GM18507 (cell line): Measurements from ENCODE around the gene DOK3.

Source experiments
- DNase-seq: peaks from one replicate; pipeline ENCODE4 v3.0.0; 2011; ENCODE audit warnings: low read depth; ENCODE audit not compliant: insufficient read length; ENCODE audit errors: extremely low spot score
- FAIRE-seq: peaks from 2 replicates; lab custom pipeline; 2011; peaks lifted over from hg19 to GRCh38; lab: Jason Lieb, UNC

The DOK3 gene, protein sequence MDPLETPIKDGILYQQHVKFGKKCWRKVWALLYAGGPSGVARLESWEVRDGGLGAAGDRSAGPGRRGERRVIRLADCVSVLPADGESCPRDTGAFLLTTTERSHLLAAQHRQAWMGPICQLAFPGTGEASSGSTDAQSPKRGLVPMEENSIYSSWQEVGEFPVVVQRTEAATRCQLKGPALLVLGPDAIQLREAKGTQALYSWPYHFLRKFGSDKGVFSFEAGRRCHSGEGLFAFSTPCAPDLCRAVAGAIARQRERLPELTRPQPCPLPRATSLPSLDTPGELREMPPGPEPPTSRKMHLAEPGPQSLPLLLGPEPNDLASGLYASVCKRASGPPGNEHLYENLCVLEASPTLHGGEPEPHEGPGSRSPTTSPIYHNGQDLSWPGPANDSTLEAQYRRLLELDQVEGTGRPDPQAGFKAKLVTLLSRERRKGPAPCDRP

DNA sequence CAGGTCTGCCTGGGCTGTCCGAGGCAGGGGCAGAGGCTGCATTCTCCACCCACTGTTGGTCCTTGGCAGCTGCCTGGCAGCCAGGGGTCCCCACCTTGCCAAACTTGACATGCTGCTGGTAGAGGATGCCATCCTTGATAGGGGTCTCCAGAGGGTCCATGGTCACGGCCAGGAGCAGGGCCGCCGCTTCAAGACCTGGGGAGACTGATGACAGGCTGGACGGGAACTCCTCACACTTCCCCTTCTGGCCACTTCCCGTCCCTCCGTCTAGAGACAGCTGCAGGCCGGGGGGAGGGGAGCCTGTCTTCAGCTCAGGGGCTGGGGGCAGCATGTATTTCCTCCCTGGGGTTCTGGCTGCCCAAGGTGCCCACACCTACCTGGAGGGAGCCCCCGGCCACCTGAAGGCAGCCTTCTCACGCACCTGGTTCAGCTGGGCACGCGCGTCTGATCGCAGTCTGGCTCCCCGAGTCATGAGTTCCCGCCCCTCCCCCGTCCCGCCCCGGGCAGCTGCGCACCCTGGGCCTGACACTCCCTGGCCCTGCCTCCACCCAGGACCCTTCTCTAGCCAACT is at the start of gene DOK3:
TSS of gene DOK3 (minus strand) at position 446 of the 571 bp plus-strand sequence. CDS start at position 160, 286 bp downstream.
- no peak for DNase-seq

DNA sequence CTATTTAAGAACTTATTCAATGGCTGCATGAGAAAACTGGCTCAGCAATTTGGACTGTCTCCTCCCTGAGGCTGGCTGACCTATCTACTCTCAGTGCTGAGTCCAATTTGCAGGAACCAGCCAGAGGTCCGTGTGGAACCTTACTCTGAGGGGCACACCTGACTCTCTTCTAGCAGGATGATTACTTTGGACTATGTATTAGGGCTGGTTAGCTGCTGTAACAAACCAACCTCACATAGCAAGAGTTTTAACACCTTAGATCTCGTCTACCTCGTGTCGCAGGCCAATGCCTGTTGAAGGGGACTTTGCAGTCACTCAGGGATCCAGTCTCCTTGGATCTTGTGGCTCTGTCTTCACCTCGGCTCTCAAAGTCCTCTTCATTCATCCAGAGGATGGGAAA is 48.2 kb upstream of the DOK3 start:
- no peak for FAIRE-seq
- no peak for DNase-seq

More for the DNA sequence above, at the start of gene DOK3:
- peak; percentile 76 for FAIRE-seq

DNA sequence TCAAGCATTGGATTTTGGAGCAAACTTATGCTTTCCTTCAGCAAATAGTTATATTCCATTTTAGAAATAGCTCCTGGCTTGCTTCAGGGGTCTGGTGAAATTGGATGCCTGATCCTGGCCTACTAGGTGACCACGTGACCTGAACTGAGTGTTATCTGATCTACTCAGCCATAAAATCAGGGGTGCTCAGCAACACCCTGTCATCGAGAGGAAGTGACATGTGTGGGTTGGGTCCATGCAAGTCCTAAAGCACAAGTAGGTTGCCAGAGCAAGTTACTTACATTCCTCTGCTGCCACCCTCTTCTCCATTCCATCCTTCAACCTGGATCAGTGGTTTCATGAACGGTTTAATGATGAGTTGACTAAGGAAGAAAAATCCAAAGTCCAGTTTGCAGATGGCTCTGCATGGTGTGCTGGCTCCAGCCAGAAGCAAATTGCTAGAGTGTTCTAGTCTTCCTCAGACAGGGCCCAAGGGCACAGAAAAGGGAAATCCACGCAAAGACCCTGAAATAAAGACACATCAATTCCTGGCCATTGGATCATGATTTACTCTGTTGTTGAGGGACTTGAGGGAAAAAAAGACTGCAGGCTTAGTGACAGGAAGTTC is 47.5 kb upstream of the DOK3 start:
- FAIRE-seq (no peak), DNase-seq (no peak)

DNA sequence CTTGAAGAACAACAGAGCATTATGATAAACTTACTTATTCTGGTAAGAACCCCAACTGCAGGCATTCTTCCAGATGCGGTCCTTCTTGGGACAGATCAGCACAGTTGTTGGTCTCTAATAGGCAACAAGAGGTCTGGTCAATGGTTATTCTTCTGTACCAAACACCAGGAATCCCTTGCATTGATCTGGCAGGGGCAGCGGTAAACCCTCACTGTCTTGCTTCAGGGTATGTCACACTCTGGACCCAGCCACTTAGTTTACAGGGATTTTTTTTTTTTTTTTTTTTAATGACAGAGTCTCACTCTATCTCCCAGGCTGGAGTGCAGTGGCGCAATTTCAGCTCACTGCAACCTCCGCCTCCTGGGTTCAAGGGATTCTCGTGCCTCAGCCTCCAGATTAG is 46.0 kb upstream of the DOK3 start:
- DNase-seq = no peak
- FAIRE-seq = no peak

DNA sequence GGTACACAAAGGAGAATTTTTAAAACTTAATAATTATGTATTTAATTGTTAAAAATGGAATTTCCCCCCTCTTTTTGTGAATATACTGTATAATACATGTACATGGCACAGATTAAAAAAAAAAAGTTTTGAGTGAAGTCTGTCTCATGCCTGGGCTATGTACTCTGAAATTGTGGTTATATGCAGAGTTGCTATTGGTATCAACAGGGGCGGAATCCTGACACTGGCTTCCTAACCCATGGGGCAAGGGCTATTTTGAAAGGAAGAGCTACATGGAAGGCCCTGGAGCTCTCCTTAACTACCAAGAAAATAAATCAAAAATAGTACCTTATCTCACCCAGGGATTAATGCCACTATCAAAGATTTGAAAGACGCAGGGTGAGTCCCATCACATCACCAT is 45.6 kb upstream of the DOK3 start:
- FAIRE-seq (no peak), DNase-seq (no peak)

DNA sequence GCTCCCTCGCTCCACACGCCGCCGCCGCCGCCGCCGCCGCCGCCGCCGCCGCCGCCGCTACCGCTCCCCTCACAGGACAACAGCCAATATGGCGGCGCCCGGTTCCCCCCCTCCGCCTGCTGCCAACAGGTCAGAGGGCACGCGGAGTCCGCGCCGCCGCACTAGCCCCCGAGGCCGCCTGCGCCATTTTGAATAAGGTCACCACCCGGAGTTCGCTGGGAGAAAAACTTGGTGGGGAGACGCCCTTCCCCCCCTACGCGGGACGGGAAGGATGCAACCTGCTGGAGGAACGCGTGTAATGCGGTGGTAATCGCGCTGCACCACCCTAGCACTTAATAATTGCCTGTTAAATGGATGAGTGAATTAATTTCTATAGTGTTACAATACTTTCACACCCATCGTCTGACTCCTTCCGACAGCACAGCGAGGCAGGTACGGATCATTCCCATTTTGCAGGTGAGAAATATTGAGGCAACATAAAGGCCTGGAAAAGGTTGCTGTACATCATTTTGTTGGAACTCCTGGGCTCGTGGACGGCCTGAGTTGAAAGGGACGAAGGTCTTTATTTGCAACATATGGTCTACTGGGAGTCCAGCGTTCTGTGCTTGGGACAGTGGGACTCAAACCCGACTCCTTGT is 45.0 kb upstream of the DOK3 start, which contains the start of gene FAM193B:
TSS of gene FAM193B (minus strand) at position 90 of the 638 bp plus-strand sequence. CDS start 105 bp downstream, outside the sequence.
- peak; percentile 99 for DNase-seq
- FAIRE-seq = peak; percentile 85

DNA sequence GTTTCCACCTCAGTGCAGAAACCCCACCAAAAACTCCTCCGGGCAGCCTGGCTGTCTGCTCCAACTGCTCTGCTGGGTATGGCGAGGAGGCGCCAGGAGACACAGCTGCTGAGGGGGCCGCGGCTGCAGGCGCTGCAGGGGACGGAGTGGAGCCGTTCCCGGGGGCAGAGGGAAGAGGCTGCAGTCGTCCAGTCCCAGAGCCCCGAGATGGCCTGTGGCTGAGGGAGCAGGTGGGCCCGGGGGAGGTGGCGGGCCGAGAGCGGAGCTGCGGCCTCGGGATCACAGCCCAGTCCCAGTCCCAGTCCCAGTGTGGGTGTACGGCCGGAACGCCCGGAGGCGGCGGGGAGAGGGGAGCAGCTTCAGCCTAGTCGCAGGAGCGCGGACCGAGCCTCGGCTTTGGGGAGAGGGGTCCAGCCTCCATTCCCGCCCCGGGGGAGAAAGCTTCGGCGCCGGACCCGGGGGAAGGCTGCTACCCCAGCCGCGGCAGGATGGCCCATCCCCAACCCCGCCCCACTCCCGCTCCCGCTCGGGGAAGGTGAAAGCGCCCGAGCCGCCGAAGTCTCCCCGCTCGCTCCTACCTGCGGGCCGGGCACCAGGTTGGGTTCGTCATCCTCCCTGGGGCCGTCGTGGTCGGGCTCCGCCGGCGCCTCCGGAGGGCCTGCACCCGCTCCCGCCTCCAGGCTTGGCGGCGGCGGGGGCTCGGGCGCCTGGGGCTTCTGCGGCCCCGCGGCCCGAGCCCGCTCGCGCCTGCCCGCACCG is 44.2 kb upstream of the DOK3 start:
- DNase-seq (peak; percentile 22), FAIRE-seq (no peak)

DNA sequence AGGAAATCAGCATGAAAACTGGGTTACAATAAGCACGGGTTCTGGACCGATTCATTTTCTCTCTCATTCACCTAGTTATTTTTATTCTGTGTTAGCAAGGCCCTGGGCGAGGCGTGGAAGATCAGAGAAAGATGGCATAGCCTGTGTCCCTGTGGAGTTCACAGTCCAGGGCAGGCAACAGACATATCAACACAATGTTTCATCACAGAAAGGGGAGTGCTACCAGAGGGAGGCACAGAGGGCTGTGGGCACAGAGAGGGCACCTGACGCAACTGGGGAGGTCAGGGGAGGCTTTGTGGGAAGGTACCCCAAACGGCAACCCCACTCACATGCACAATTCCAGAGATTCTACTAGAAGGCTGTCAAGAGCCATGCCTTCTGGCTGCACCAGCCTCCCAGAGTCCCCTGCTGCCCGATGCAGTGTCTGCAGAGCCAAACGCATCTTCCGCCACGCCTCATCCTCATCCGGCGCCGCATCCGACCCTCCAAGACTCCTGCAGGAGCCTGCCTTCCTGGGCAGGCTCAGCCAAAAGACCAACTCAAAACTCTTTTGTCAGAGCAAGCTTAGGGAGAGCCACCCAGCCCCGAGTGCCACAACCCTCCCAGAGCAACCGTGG is 43.3 kb upstream of the DOK3 start:
- FAIRE-seq = no peak
- no peak for DNase-seq

DNA sequence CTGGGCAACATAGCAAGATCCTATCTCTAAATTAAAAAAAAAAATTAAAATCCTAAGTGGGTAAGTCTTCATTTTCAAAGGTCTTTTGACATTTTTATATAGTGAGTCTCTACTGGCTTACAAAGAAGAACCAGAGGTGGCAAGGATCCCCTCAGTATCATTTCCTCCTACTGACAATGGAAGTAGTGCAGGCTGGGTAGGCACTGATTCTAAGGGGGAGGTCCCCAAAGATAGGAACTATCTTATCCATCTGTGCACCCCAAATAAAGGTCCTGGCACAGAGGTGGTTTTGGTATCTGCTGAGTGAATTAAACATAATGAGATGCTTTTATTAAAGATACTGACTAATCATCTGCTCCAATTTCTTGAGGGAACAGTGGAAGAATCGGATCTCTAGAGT is 40.5 kb upstream of the DOK3 start:
- DNase-seq (no peak), FAIRE-seq (no peak)

DNA sequence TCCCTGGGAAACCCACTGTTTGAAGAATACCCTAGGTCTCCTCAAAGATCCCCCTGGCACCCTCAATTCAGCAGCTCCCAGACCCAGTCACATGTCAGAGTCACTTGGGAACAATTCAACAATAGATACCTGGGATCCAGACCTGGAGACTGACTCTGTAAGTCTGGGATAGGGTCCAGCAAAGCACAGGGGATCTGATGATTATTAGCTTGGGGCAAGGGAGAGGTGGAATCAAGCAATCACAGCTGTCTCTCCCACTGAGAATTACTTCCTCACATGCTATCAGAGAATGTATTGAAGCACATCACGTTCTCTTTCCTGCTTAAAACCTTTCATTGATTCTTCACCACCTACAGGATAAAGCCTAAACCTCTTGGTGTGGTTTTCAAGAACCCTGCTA is 38.9 kb upstream of the DOK3 start:
- DNase-seq (no peak), FAIRE-seq (no peak)

DNA sequence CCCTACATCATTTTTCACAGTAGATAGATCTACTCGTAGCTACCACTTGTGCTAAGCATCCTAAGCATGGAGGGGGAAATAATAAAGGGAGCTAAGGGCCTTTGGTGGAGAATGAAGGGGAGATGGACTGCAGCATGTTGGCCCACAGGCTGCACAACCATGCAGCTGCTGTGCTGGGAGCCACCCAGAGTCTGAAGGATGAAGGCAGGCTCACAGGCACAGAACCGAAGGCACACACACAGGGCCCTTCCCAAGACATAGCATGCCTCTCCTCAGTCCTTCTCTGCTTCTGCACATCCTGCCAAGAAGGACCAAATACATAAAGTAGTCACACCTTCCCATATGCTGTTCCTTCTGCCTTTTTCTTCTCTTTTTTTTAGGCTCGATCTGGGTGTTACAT is 38.1 kb upstream of the DOK3 start:
- no peak for FAIRE-seq
- no peak for DNase-seq

DNA sequence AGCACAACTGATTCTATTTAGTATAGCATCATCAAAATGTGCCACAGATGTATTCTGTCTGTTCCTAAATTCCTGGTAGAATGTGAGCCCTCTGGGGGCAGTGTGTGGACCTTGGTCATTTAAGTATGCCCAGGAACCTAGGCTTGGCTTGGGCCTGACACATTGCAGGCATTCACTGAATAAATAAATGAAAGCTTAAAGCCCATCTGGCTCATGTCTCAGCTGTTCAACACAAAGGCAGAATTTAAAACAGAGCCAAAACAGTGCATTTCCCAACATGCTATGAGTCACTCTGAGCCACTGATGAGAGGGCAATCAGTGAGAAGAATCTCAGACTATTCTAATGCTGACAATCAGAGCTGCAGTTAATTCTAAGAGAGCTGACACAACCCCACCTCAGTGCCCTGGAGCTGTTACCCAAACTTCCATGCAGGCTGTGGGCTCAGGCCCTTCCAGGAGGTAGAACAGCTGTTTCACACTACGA is 36.7 kb upstream of the DOK3 start:
- FAIRE-seq = no peak
- no peak for DNase-seq

DNA sequence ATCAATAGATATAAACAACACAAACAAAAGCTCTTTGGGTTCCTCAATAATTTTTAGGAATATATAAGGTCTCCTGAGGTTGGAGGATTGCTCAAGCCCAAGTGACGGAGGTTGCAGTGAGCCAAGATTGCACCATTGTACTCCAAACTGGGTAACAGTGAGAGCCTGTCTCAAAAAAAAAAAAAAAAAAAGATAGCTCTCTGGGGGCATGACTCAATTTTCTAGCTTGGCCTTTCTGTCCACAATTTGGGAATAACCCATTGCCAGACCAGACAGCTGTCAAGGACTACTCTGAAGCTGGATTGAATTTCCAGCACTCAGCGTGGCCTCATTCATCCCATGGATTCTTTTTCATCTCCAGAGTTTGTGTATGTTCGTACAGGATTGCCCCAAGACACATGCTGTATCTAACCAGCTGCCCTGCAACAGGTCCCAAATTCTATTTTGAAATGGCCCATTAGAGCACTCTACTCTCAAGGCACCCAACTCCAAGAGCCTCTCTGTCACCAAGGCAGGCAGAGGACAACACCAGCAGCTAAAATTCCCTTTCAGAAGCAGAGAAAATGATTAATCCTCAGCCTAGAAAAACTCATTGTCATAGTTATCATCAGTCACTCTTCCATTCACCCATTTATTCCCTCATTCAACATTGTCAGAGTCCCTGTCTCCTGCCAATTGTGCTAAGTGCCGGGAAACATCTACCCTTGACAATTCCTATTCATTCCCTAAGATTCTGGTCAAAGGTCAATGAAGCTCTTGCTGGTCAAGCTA is 36.0 kb upstream of the DOK3 start:
- DNase-seq (no peak), FAIRE-seq (no peak)

DNA sequence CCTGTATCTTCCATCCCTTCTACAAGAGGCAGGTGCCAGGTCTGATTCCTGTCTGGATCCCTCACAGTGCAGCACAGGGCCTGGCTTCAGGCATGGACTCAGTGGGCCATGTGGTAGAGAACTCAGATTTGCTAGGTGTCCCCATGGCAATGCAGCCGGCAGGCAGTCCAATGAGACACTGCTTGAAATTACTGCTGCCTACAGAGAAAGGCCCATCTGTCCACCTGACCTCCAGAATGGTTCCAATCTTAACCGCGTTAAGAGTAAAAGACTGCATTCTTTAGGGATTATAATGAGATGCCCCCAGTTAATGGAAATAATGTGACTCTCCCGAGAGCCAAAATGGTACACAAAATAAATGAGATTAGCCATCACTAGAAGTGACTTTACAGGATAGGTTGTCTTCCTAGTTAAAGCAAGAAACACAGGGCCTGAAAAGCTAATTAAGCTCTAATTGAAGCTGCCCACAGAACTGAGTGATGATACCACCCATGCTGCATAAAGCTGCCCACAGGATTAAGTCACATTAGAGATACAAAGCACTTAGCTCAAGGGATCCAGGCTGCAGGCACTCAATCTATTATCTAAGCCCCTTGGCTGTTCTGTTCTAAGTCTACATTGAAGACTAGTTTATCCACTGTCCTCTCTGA is 33.3 kb upstream of the DOK3 start:
- no peak for FAIRE-seq
- no peak for DNase-seq

DNA sequence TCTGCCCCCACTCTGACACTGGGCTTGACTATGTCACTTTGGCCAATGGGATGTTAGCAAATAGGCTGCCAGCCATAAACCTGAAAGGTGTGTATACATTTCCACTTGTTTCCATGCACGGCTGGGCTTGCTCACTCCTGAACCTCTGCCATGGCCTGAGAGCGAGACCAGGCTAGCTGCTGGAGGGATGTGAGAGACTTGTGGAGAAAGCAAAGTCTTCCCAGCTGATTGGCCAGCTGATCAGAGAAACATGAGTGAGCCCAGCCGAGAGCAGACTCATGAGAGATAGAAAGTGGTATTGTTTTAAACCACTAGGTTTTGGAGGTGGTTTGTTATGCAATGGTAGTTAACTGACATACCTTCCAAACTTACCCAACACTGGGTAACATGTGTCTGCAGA is 30.8 kb upstream of the DOK3 start:
- DNase-seq = no peak
- FAIRE-seq = no peak

DNA sequence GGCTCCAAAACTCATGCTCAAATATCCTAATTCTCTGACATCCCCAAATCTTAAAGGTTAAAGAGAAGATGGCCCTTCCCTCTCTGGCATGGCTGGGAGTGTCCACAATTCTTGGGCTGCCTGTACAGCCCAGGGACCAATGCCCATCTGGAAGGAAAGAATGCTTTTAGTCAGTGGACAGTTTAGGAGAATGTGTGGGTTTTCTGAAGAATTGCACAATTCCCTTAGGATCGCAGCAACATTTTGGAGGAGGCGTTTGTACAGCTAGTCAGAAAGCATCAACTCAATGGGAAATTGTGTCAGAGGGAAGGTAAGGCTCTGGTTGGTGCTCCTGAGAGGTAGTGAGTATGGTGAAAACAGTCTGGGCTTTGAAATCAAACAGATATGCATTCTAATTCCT is 29.8 kb upstream of the DOK3 start:
- no peak for DNase-seq
- no peak for FAIRE-seq

DNA sequence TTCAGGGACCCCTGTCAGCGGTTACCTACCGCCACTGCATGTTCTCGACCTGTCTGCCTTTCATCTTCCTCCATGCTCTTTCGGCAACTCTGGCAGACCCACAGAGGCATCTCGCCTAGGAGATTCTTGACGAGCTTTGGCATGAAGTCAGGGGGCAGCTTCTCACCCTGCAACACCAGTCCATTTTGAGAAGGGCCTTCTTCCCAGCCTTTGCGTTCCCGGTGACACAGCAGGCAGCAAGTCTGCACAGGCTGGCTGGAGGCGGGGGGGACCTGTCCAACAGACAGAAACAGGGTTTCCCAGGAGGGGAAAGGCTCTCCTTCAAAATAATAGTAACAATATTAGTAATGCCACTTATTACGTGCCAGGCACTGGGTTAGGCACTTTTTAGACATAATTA is 29.2 kb upstream of the DOK3 start:
- DNase-seq = no peak
- no peak for FAIRE-seq
